Lower leg skin (tissue), 4 donors: ENCODE measurements around the gene TLDC2. TPM values are rescaled to one million over a fixed set of nuclear protein-coding genes. Genes with fewer than 3 reads are reported as not detected.

Source experiments
- DNase-seq, 2 donors: peaks; one replicate each; pipeline ENCODE4 v3.0.0-alpha.2; 2019; ENCODE audit warnings: low spot score in 2 of 2
- H3K4me3 ChIP-seq: fragments of 200-600 bp; sonication (generic); 2 replicates; pipeline ENCODE4 v1.5.1; 2017; ENCODE audit warnings: mild to moderate bottlenecking, low read depth; ENCODE audit not compliant: poor library complexity, severe bottlenecking
- CTCF ChIP-seq, 3 donors: fragments of 450-650 bp; IDR thresholded peaks; one replicate each; pipeline ENCODE4 v1.5.1; 2016; ENCODE audit warnings: antibody characterized with exemption in 3 of 3, mild to moderate bottlenecking in 3 of 3, moderate library complexity in 2 of 3
- POLR2A ChIP-seq, 2 donors: fragments of 450-650 bp; IDR thresholded peaks; one replicate each; pipeline ENCODE4 v1.6.1; 2016 to 2017; ENCODE audit warnings: antibody characterized with exemption in 2 of 2, mild to moderate bottlenecking in 1 of 2, moderate library complexity in 1 of 2
- WGBS, 2 donors: methylation state at CpG; one replicate each; pipeline ENCODE4 v1.1.5; 2018; 5-methylcytosine and 5-hydroxymethylcytosine counted together
- intact Hi-C: fragments of 100-400 bp; cut with DNase I; formaldehyde crosslinking; loops from one replicate; pipeline ENCODE4 v1.15.0; 2023; ENCODE audit warnings: low total_unique reads
- total RNA-seq, 4 donors: library from RNA; depleted of rRNA; stranded (reverse); fragments of >200 nt; gene quantifications; one replicate each; pipeline ENCODE4 v1.1.0, GENCODE V29; 2016

TLDC2 gene
- total RNA-seq, 4 donors from 2014 or later, result 0.42 to 0.58 TPM; not detected in 2

GRCh38 chr20:36881331-36881730, 5.4 kb downstream of the TLDC2 start:
- intact Hi-C loops, result no loop called here
- DNase-seq, result no peak
- TF ChIP-seq CTCF (IDR thresholded peaks at IDR 0.05), result no peak
- no peak for TF ChIP-seq POLR2A (IDR thresholded peaks at IDR 0.05)
- H3K4me3 ChIP-seq, result no peak overlapping the region
- 91% methylated on average over 16 of the region's 16 CpGs for WGBS, 2 donors

- no peak overlapping the region for H3K4me3 ChIP-seq
- WGBS, 2 donors, result 67 to 75% methylated on average over 4 of the region's 4 CpGs
- TF ChIP-seq CTCF (IDR thresholded peaks at IDR 0.05) (no peak), POLR2A (IDR thresholded peaks at IDR 0.05) (no peak)
- intact Hi-C loops, result no loop called here
- DNase-seq, result no peak
Observed at GRCh38 chr20:36881888-36882287, 6.0 kb downstream of the TLDC2 start.

GRCh38 chr20:36883977-36884535, 8.1 kb downstream of the TLDC2 start:
- H3K4me3 ChIP-seq, result no peak overlapping the region
- 89 to 92% methylated on average over 6 of the region's 6 CpGs for WGBS, 2 donors
- no peak for TF ChIP-seq POLR2A (IDR thresholded peaks at IDR 0.05)
- no peak for TF ChIP-seq CTCF (IDR thresholded peaks at IDR 0.05)
- DNase-seq, result no peak
- intact Hi-C loops, result no loop called here

GRCh38 chr20:36885356-36885755, 9.4 kb downstream of the TLDC2 start:
- TF ChIP-seq POLR2A (IDR thresholded peaks at IDR 0.05), result no peak
- no peak for TF ChIP-seq CTCF (IDR thresholded peaks at IDR 0.05)
- no peak overlapping the region for H3K4me3 ChIP-seq
- WGBS, 2 donors, result 51 to 55% methylated on average over 8 of the region's 8 CpGs
- intact Hi-C loops, result no loop called here
- no peak for DNase-seq

- peak; percentile 82 to 96 for DNase-seq
- 25 to 27% methylated on average over 20 to 24 of the region's 24 CpGs for WGBS, 2 donors
- intact Hi-C loops, result no loop called here
- no peak for TF ChIP-seq POLR2A (IDR thresholded peaks at IDR 0.05)
- peak in 1 of 3 donors; percentile 85 for TF ChIP-seq CTCF (IDR thresholded peaks at IDR 0.05)
- no peak overlapping the region for H3K4me3 ChIP-seq
Observed at GRCh38 chr20:36886859-36887751, 11.2 kb downstream of the TLDC2 start.
